PC-3 (cell line): Measurements from ENCODE around the gene GHRL. TPM values are rescaled to one million over a fixed set of nuclear protein-coding genes. Genes with fewer than 3 reads are reported as not detected.

Source experiments
- ATAC-seq: fragments of 200-7000 bp; cut with Tn5 transposase; 2 replicates; pipeline ENCODE4 v1.9.1; 2020; ENCODE audit warnings: mild to moderate bottlenecking, moderate library complexity
- BruUV-seq: library from RNA; stranded (reverse); fragments of 400-500 nt; replicated peaks from 2 replicates; lab custom pipeline; 2021; lab: Mats Ljungman, UMichigan
- CTCF ChIA-PET: fragments of 300-600 bp; sonication (Branson Sonifier 250); formaldehyde crosslinking; loops from one replicate; lab custom pipeline; 2022; ENCODE audit warnings: antibody characterized with exemption; lab: Charles Lee
- POLR2A ChIA-PET: fragments of 300-600 bp; sonication (Branson Sonifier 250); formaldehyde crosslinking; loops from one replicate; lab custom pipeline; 2022; ENCODE audit warnings: antibody characterized with exemption; ENCODE audit not compliant: unreplicated experiment; lab: Charles Lee
- DNase-seq: peaks from one replicate; pipeline ENCODE4 v3.0.0-alpha.2; 2015
- H2AFZ ChIP-seq: fragments of 300-600 bp; sonication (generic); 2 replicates; pipeline ENCODE4 v1.6.0; 2016; ENCODE audit warnings: antibody characterized with exemption, low read length
- H3F3A ChIP-seq: fragments of 300-600 bp; sonication (generic); one replicate; pipeline ENCODE4 v1.6.0; 2017; ENCODE audit warnings: antibody characterized with exemption, low read length, control low read depth, mild to moderate bottlenecking; ENCODE audit not compliant: unreplicated experiment
- H3K27ac ChIP-seq: fragments of 300-600 bp; sonication (generic); 2 replicates; pipeline ENCODE4 v1.5.1; 2016; ENCODE audit warnings: mild to moderate bottlenecking, low read length
- H3K27me3 ChIP-seq: fragments of 300-600 bp; sonication (generic); 2 replicates; pipeline ENCODE4 v1.6.1; 2016; ENCODE audit warnings: low read length, mixed read lengths
- H3K36me3 ChIP-seq: fragments of 300-600 bp; sonication (generic); 2 replicates; pipeline ENCODE4 v1.6.1; 2016; ENCODE audit warnings: low read depth, mixed run types, low read length, mixed read lengths
- H3K4me1 ChIP-seq: fragments of 300-600 bp; sonication (generic); 2 replicates; pipeline ENCODE4 v1.5.1; 2016; ENCODE audit warnings: low read length; ENCODE audit not compliant: insufficient read depth
- H3K4me2 ChIP-seq: fragments of 300-600 bp; sonication (generic); 2 replicates; pipeline ENCODE4 v1.6.0; 2016; ENCODE audit warnings: low read length
- H3K4me3 ChIP-seq: fragments of 300-600 bp; sonication (generic); 2 replicates; pipeline ENCODE4 v1.5.1; 2016; ENCODE audit warnings: mild to moderate bottlenecking, low read length, mixed read lengths
- H3K79me2 ChIP-seq: fragments of 300-600 bp; sonication (generic); 2 replicates; pipeline ENCODE4 v1.6.1; 2017; ENCODE audit warnings: low read length, mixed read lengths
- H3K9ac ChIP-seq: fragments of 300-600 bp; sonication (generic); 2 replicates; pipeline ENCODE4 v1.6.0; 2016; ENCODE audit warnings: mild to moderate bottlenecking, low read length
- H3K9me2 ChIP-seq: fragments of 300-600 bp; sonication (generic); replicated peaks from 2 replicates; pipeline ENCODE4 v1.6.1; 2016; ENCODE audit warnings: mixed run types, low read length, mixed read lengths
- H3K9me3 ChIP-seq: fragments of 300-600 bp; sonication (generic); 2 replicates; pipeline ENCODE4 v1.6.1; 2016; ENCODE audit warnings: low read length, mixed read lengths
- H4K20me1 ChIP-seq: fragments of 300-600 bp; sonication (generic); 2 replicates; pipeline ENCODE4 v1.6.1; 2016; ENCODE audit warnings: low read length, mixed read lengths
- EZH2 ChIP-seq: fragments of 300-600 bp; sonication (generic); IDR thresholded peaks from one replicate; pipeline ENCODE4 v1.6.1; 2017; ENCODE audit warnings: antibody characterized with exemption, mild to moderate bottlenecking, low read length; ENCODE audit not compliant: unreplicated experiment
- EZH2phosphoT487 ChIP-seq: fragments of 300-600 bp; sonication (generic); IDR thresholded peaks from 2 replicates; pipeline ENCODE4 v1.6.1; 2018; ENCODE audit warnings: mild to moderate bottlenecking, antibody characterized with exemption, low read length, borderline replicate concordance
- intact Hi-C: fragments of 100-400 bp; cut with micrococcal nuclease; formaldehyde crosslinking; loops from 2 replicates; pipeline ENCODE4 v1.9.0; 2023
- total RNA-seq: library from RNA; depleted of rRNA; stranded (reverse); fragments of >200 nt; gene quantifications from 2 replicates; pipeline ENCODE4 v1.2.3, GENCODE V29; 2014
- TF ChIP-seq, protein P1 (sequence below): fragments of 300-600 bp; sonication (generic); conservative IDR thresholded peaks from 2 replicates; pipeline ENCODE4 v1.5.1; 2017; ENCODE audit warnings: antibody characterized with exemption, low read depth, mild to moderate bottlenecking, low read length

Gene GHRL
- total RNA-seq, 1 experiment from 2014 or later: not detected

DNA sequence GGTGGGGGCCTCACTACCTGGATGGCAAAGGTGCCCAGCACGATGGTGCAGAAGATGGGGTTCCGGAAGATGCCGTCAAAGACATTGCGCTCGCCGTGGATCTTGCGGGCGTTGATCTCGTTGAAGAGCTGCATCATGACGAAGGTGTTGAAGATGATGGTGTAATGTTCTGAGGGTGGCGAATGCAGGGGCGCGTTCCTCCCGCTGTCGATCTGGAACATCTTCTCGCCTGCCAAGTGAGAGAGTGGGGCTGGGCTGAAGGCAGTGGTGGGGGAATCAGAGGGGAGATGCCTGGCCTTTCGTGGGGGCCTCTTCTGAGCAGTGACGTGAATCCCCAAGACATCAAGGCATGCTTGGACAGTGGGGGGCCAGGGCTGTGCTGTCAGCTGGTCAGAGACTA, 47.7 kb upstream of the GHRL start:
- ATAC-seq (no peak), DNase-seq (no peak)
- Histone ChIP-seq H2AFZ (no peak overlapping the region), H3K4me3 (no peak overlapping the region), H3K9me3 (no peaks in the 10 kb centered on the region), H3K27ac (no peak overlapping the region), H3K79me2 (no peaks in the 10 kb centered on the region), H3K9ac (no peak overlapping the region), H3K27me3 (no peaks in the 10 kb centered on the region), H4K20me1 (no peaks in the 10 kb centered on the region), H3K36me3 (no peaks in the 10 kb centered on the region), H3K4me2 (no peak overlapping the region), H3F3A (no peaks in the 10 kb centered on the region), H3K9me2 (no peaks in the 10 kb centered on the region), H3K4me1 (no peaks in the 10 kb centered on the region)
- BruUV-seq: no TSS peak
- intact Hi-C loops: no loop called here
- CTCF ChIA-PET: no interaction called here
- POLR2A ChIA-PET: interaction anchor here (0.5 kb wide), 1 partner anchor 849 kb away, joined by 4 read pairs; no protein-coding TSS in a partner anchor
- TF ChIP-seq EZH2phosphoT487 (no peak), EZH2 (no peak)
- TF ChIP-seq, protein P1, sequence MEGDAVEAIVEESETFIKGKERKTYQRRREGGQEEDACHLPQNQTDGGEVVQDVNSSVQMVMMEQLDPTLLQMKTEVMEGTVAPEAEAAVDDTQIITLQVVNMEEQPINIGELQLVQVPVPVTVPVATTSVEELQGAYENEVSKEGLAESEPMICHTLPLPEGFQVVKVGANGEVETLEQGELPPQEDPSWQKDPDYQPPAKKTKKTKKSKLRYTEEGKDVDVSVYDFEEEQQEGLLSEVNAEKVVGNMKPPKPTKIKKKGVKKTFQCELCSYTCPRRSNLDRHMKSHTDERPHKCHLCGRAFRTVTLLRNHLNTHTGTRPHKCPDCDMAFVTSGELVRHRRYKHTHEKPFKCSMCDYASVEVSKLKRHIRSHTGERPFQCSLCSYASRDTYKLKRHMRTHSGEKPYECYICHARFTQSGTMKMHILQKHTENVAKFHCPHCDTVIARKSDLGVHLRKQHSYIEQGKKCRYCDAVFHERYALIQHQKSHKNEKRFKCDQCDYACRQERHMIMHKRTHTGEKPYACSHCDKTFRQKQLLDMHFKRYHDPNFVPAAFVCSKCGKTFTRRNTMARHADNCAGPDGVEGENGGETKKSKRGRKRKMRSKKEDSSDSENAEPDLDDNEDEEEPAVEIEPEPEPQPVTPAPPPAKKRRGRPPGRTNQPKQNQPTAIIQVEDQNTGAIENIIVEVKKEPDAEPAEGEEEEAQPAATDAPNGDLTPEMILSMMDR: no peak

DNA sequence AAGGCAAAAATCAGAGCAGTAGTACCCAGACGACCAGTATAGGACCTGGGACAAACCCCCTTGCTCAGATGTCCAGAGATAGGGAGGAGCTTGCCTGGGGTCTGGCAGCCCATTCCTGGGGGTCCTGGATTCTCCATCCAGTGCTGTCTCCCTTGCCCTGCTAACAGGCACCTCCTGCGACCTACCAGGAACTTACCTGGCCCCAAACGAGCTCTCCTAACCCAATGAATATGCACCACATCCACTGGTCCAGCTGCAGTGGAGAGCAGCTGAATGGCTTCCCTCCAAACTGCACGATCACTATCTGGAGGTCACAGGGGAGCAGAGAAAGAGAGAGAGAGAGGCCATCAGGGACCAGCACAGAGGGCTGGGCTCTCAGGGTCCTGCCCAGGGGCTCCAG, 47.3 kb upstream of the GHRL start:
- no peak overlapping the region for H3K27ac ChIP-seq
- CTCF ChIA-PET: no interaction called here
- intact Hi-C loops: no loop called here

DNA sequence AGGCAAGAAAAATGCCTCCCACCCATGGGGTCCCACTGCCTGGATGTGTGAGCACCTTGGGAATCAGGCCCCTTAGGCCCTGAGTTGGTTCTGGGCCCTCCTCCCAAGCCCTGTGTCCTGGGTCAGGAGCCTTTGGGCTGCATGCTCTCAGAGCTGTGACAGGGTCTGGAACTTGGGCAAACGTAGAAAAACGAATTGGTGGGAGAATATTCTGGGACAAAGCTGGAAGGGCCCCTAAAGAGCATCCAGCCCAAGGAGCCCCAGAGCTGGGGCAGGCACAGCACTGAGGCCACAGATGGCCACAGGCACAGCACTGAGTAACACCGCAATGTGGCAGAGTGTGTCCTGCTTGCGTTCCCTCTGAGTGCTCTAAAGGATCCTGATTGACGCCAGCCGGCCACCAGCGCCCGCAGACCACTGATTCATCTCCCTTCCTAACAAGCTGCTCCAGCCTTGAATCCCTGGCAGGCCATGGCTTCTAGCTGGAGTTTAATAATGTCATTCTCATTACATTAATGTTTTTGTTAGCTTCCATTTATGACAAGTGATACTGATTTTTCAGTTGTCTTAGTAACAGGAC, 46.7 kb upstream of the GHRL start:
- no peaks in the 10 kb centered on the region for H3F3A ChIP-seq
- H3K9me3 ChIP-seq: no peaks in the 10 kb centered on the region
- no peaks in the 10 kb centered on the region for H4K20me1 ChIP-seq
- ChIA-PET CTCF (no interaction called here), POLR2A (no interaction called here)
- H2AFZ ChIP-seq: no peak overlapping the region
- no peak overlapping the region for H3K27ac ChIP-seq
- intact Hi-C loops: no loop called here
- H3K79me2 ChIP-seq: no peaks in the 10 kb centered on the region
- H3K27me3 ChIP-seq: no peaks in the 10 kb centered on the region
- no peaks in the 10 kb centered on the region for H3K4me1 ChIP-seq
- no peak for DNase-seq
- no peaks in the 10 kb centered on the region for H3K36me3 ChIP-seq
- ATAC-seq: no peak
- no peaks in the 10 kb centered on the region for H3K9me2 ChIP-seq
- H3K4me3 ChIP-seq: no peak overlapping the region
- no peak overlapping the region for H3K4me2 ChIP-seq
- TF ChIP-seq EZH2phosphoT487 (no peak), EZH2 (no peak)
- TF ChIP-seq, protein P1: no peak
- BruUV-seq: no TSS peak
- H3K9ac ChIP-seq: no peak overlapping the region

More for the DNA sequence above, 47.3 kb upstream of the GHRL start:
- DNase-seq (no peak), ATAC-seq (no peak)
- Histone ChIP-seq H2AFZ (no peak overlapping the region), H3K4me3 (no peak overlapping the region), H3K9me3 (no peaks in the 10 kb centered on the region), H3K9me2 (no peaks in the 10 kb centered on the region), H3K4me1 (no peaks in the 10 kb centered on the region), H3K4me2 (no peak overlapping the region), H3K27me3 (no peaks in the 10 kb centered on the region), H3K79me2 (no peaks in the 10 kb centered on the region), H3K36me3 (no peaks in the 10 kb centered on the region), H4K20me1 (no peaks in the 10 kb centered on the region), H3F3A (no peaks in the 10 kb centered on the region), H3K9ac (no peak overlapping the region)
- BruUV-seq: no TSS peak
- TF ChIP-seq EZH2: no peak
- no peak for TF ChIP-seq EZH2phosphoT487
- TF ChIP-seq, protein P1: no peak
- POLR2A ChIA-PET: interaction anchor here (0.5 kb wide), 1 partner anchor 848 kb away, joined by 4 read pairs; no protein-coding TSS in a partner anchor
